Sigmoid colon (tissue), 4 donors: ENCODE measurements around the gene IVD.

Source experiments
- EP300 ChIP-seq, 4 donors: sonication (generic); formaldehyde crosslinking; IDR thresholded peaks; one replicate each; pipeline ENCODE4 v1.6.1; 2017; ENCODE audit warnings: antibody characterized with exemption in 4 of 4
- POLR2A ChIP-seq, 2 donors: fragments of 450-650 bp; IDR thresholded peaks; one replicate each; pipeline ENCODE4 v1.6.1; 2016; ENCODE audit warnings: antibody characterized with exemption in 2 of 2, mild to moderate bottlenecking in 2 of 2, moderate library complexity in 2 of 2
- POLR2AphosphoS5 ChIP-seq, 4 donors: sonication (generic); formaldehyde crosslinking; IDR thresholded peaks; one replicate each; pipeline ENCODE4 v1.6.1; 2017; ENCODE audit warnings: antibody characterized with exemption in 4 of 4
- TF ChIP-seq, protein P1 (sequence below), 4 experiments: fragments of 450-650 bp in 3 of 4; fragments of 200-600 bp in 1 of 4; IDR thresholded peaks; one replicate each; pipeline ENCODE4 v1.5.1; 2016 to 2019; ENCODE audit warnings: antibody characterized with exemption in 4 of 4, mild to moderate bottlenecking in 3 of 4, moderate library complexity in 2 of 4

DNA sequence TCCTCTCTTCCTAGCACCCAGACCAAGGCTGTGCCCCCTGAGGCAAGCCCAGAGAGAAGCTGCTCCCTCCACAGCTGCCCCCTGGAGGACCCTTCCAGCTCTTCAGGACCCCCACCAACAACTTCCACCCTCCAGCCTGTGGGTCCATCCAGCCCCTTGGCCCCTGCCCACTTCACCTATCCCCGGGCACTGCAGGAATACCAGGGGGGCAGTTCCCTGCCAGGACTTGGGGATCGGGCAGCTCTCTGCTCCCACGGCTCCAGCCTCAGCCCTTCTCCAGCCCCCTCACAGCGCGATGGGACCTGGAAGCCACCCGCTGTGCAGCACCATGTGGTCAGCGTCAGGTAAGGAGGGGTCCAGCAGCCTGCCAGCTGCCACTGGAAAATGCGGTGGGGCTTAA, 42.0 kb upstream of the IVD start:
- TF ChIP-seq, protein P1, sequence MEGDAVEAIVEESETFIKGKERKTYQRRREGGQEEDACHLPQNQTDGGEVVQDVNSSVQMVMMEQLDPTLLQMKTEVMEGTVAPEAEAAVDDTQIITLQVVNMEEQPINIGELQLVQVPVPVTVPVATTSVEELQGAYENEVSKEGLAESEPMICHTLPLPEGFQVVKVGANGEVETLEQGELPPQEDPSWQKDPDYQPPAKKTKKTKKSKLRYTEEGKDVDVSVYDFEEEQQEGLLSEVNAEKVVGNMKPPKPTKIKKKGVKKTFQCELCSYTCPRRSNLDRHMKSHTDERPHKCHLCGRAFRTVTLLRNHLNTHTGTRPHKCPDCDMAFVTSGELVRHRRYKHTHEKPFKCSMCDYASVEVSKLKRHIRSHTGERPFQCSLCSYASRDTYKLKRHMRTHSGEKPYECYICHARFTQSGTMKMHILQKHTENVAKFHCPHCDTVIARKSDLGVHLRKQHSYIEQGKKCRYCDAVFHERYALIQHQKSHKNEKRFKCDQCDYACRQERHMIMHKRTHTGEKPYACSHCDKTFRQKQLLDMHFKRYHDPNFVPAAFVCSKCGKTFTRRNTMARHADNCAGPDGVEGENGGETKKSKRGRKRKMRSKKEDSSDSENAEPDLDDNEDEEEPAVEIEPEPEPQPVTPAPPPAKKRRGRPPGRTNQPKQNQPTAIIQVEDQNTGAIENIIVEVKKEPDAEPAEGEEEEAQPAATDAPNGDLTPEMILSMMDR (IDR thresholded peaks at IDR 0.05) = no peak
- TF ChIP-seq POLR2A (IDR thresholded peaks at IDR 0.05) = no peak
- no peak for TF ChIP-seq POLR2AphosphoS5 (IDR thresholded peaks at IDR 0.05)
- TF ChIP-seq EP300 (IDR thresholded peaks at IDR 0.05) = no peak
